PFSK-1 (cell line): Measurements from ENCODE around the gene RAB31.

Source experiments
- FOXP2 ChIP-seq: optimal IDR thresholded peaks from 2 replicates; pipeline ENCODE3; 2011; ENCODE audit warnings: borderline replicate concordance, control low read depth, inconsistent platforms; ENCODE audit not compliant: insufficient read depth; ENCODE audit errors: extremely low read length, extremely low read depth
- POLR2AphosphoS5 ChIP-seq: IDR thresholded peaks from 2 replicates; pipeline ENCODE4 v1.6.1; 2012; ENCODE audit warnings: low read depth, mild to moderate bottlenecking, control low read depth, low read length, moderate library complexity
- REST ChIP-seq, 2 experiments: IDR thresholded peaks; 2 replicates each; pipeline versions ENCODE4 v1.6.1 to v1.8.0; 2011 to 2012; ENCODE audit warnings: low read depth in 2 of 2, low read length in 2 of 2, control low read depth in 1 of 2, inconsistent platforms in 1 of 2, mild to moderate bottlenecking in 1 of 2, moderate library complexity in 1 of 2; ENCODE audit not compliant: insufficient read depth in 1 of 2
- SIN3A ChIP-seq: IDR thresholded peaks from 2 replicates; pipeline ENCODE4 v1.6.1; 2012; ENCODE audit warnings: mild to moderate bottlenecking, low read length, moderate library complexity, borderline replicate concordance; ENCODE audit not compliant: insufficient read depth
- TAF1 ChIP-seq: IDR thresholded peaks from 2 replicates; pipeline ENCODE4 v1.6.1; 2012; ENCODE audit warnings: low read length, control low read depth, borderline replicate concordance; ENCODE audit not compliant: insufficient read depth

Gene RAB31

GRCh38 chr18:9726936-9727335 is 18.8 kb downstream of the RAB31 start:
- TF ChIP-seq SIN3A (no peak), FOXP2 (no peak), POLR2AphosphoS5 (no peak), TAF1 (no peak), REST (IDR thresholded peaks at IDR 0.05; ENCODE audit: insufficient read depth in 1 of 2, low read depth in 2 of 2, low read length in 2 of 2) (no peak)

- TF ChIP-seq REST (IDR thresholded peaks at IDR 0.05; ENCODE audit: insufficient read depth in 1 of 2, low read depth in 2 of 2, low read length in 2 of 2) = no peak
- no peak for TF ChIP-seq SIN3A
- no peak for TF ChIP-seq FOXP2
- no peak for TF ChIP-seq TAF1
- no peak for TF ChIP-seq POLR2AphosphoS5
Observed at GRCh38 chr18:9730786-9731185, 22.7 kb downstream of the RAB31 start.

- TF ChIP-seq POLR2AphosphoS5 = no peak
Observed at GRCh38 chr18:9731380-9731779, 23.3 kb downstream of the RAB31 start.

- TF ChIP-seq POLR2AphosphoS5 = no peak
Observed at GRCh38 chr18:9732031-9732430, 23.9 kb downstream of the RAB31 start.

GRCh38 chr18:9734189-9734588 is 26.1 kb downstream of the RAB31 start:
- TF ChIP-seq TAF1 (no peak), SIN3A (no peak), REST (IDR thresholded peaks at IDR 0.05; ENCODE audit: insufficient read depth in 1 of 2, low read depth in 2 of 2, low read length in 2 of 2) (no peak), FOXP2 (no peak), POLR2AphosphoS5 (no peak)

- TF ChIP-seq SIN3A = no peak
- TF ChIP-seq FOXP2 = no peak
- TF ChIP-seq REST (IDR thresholded peaks at IDR 0.05; ENCODE audit: insufficient read depth in 1 of 2, low read depth in 2 of 2, low read length in 2 of 2) = no peak
- no peak for TF ChIP-seq POLR2AphosphoS5
- no peak for TF ChIP-seq TAF1
Observed at GRCh38 chr18:9735238-9735637, 27.1 kb downstream of the RAB31 start.
